GOT3 (cell line): ENCODE data around the gene WDR62.

Source experiments
- DNase-seq: peaks from one replicate; lab custom pipeline; 2025; ENCODE audit warnings: mixed read lengths; lab: John Stamatoyannopoulos, UW

The WDR62 gene

GRCh38 chr19:36079389-36079945 lies 24.8 kb downstream of the WDR62 start:
- no peak for DNase-seq

DNA sequence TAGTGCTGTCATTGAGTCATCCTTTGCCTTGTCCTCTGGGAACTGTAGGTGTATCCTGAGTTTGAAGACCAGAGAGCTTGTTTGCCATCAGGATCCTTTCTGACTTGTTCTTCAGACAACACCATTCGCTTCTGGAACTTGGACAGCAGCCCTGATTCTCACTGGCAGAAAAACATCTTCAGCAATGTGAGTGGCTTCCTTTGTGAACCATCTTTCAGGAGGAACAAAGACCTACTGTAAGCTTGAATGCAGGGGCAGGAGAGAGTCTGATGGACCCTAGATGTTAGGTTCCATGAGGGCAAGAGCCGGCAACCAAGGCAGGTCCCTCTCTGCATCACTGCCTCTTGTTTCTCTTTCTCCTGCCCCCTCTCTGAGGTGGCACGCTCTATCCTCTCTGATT lies 26.7 kb downstream of the WDR62 start:
- no peak for DNase-seq

DNA sequence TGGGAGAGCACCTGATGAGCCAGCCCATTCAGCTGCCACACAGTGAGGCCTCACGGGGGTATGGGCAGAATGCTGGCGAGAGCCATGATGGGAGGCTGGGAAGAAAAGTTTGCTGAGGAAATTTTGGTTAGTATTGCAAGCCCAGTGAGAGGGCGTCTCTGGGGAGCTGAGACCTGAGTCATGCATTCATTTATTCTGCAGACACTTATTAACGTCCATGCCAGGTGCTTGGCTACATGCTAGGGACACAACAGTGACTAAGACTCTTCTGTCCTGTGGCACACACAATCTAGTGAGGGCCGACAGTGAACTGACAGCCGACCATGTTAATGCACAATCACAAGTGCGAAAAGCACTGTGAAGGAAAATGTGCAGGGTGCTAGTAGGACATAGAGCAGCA lies 27.2 kb downstream of the WDR62 start:
- no peak for DNase-seq

DNA sequence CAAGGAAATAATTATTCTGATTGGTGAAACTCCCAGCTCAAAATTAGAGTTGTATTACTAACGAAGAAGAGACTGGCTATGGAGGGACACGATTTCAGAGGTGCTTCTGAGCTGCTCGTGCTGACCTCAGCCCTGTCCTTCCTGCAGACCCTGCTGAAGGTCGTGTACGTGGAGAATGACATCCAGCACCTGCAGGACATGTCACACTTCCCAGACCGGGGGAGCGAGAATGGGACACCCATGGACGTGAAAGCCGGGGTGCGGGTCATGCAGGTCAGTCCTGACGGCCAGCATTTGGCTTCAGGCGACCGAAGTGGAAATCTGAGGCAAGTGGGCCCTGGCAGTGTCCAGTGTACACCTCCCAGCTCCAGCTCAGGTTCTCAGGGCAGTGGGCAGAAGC lies 28.2 kb downstream of the WDR62 start:
- DNase-seq, result no peak

DNA sequence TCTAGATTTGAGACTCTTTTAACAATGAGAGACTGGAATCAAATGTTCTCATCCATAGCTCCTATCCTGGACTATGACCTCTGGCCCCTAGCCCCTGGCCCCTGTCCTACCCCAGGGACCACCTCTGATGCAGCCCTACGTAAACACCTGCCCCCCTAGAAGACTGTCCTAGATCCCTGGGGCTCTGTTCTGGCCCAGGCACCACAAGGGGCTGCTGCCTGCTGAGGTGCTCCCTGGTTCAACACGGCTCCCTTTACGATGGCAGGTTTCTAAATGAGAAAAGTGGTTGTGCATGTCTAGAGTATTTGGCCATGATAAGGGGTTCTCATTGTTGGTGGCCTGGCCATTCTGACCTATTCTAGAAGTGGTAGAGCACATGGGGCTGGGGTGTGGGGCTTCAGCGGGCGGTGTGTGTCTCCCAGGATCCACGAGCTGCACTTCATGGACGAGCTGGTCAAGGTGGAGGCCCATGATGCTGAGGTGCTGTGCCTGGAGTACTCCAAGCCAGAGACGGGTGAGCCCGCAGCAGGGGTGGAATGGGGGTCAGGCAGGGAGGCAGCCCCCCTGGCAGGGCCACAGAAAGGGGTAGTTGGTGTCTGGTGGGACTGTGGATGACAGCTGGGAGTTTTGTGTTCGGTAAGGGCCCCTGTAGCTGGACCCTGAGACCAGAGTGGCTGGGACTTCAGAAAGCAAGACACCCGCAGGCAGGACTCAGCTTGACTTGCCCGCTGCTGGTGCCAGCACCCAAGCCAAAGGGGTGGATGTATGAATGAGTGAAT lies 29.7 kb downstream of the WDR62 start:
- DNase-seq, result no peak

GRCh38 chr19:36086326-36086725 lies 31.6 kb downstream of the WDR62 start:
- DNase-seq, result no peak

DNA sequence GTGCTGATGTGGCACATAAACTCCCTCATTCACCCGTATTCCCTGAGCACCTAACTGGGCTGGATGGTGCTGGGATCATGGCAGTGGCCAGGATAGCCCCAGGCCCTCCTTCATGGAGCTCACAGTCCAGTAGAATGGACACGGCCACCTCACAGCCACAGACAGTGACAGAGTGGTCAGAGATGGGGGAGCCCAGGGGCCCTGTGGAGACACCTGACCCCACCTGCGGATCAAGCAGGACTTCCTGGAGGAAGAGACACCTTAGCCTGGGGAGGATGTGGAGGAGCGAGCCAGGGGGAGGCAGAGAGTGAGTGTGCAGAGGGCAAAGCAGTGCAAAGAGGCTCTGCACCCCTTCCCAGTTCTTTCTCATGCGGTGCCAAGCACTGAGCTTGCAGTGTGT lies 35.1 kb downstream of the WDR62 start:
- no peak for DNase-seq

DNA sequence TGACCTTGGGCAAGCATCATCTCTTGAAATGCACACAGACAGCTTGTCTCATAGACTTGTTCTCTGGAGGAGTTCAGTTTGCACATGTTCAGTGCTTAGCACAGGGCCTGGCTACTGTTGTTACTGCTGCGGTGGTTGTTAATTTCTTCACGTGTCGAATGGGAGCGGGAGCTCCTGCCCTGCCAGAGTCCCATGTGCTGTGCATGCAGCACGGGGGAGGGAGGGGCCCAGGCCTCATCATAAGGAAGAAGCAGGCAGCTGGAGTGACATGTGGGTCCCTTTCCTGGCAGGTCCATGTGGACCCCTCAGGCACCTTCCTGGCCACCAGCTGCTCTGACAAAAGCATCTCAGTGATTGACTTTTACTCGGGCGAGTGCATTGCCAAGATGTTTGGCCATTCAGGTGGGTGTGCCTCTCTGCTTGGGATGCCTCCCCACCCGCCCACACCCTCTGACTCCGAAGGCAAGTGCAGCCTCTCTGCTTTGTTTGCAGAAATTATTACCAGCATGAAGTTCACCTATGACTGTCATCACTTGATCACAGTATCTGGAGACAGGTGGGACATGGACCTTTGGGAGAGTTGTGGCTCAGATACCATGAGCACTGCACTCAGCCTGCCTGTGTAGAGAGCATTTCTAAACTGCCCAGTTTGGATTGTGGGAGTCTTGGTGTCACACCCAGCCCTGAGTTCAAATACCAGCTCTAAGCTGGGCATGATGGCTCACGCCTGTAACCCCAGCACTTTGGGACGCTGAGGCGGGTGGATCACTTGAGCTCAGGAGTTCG lies 36.4 kb downstream of the WDR62 start:
- DNase-seq, result no peak

GRCh38 chr19:36092566-36092965 lies 37.9 kb downstream of the WDR62 start:
- DNase-seq, result no peak

GRCh38 chr19:36093146-36093662 lies 38.5 kb downstream of the WDR62 start:
- DNase-seq, result no peak

DNA sequence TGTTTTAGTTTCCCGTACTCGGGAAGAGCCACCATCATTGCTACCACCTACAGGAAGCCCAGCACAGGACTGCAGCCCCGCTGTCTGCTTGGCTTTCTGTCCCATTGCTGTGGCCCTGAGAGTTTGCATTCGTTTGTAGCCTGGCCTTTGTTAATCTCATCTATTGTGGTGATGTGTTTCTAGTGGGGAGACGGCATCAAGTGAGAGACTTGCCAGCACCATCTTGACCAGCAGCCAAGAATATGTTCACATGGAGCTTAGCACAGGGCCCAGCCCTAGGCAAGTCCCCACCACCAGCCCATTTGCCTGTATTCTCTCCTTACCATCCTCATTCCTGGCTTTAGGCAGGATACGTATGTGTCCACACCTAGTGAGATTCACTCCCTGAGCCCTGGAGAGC lies 39.0 kb downstream of the WDR62 start:
- no peak for DNase-seq

DNA sequence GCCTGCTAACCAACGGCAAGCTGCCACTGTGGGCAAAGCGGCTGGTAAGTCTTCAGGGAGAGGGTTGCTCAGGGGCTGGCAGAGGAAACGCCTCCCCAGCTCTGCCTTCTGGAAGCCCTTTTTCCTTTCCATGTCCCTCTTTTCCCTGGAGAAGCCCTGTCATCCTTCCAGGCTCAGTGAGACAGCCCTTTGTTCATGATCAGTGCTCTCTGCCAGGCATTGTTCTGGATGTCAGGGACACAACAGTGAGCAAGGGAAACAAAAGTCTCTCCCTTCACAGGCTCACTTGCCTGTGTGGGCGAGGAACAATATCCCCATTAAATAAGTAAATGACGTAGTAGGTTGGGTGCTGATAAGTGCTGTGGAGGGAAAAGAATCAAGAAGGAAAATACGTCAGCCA lies 42.3 kb downstream of the WDR62 start:
- no peak for DNase-seq

DNA sequence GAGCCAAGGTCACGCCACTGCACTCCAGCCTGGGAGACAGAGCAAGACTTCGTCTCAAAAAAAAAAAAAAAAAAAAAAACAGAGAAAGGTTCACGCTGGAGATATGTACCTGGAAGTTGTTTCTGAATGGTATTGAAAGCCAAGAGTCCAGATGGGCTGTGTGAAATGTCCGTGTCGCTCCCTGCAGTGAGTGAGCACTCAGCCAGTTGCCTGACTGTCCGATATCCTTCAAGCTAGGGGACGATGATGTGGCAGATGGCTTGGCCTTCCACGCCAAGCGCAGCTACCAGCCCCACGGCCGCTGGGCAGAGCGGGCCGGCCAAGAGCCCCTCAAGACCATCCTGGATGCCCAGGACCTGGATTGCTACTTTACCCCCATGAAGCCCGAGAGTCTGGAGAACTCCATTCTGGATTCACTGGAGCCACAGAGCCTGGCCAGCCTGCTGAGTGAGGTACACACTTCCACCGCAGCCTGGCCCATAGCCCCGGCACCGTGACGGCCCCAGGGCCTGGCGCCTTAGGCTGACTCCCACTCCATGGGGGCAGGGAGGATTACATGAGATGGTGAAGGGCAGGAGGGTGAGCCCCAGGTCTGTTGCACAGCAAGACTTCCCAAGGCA lies 44.6 kb downstream of the WDR62 start:
- DNase-seq, result no peak

GRCh38 chr19:36100476-36100875 lies 45.8 kb downstream of the WDR62 start:
- DNase-seq, result no peak

DNA sequence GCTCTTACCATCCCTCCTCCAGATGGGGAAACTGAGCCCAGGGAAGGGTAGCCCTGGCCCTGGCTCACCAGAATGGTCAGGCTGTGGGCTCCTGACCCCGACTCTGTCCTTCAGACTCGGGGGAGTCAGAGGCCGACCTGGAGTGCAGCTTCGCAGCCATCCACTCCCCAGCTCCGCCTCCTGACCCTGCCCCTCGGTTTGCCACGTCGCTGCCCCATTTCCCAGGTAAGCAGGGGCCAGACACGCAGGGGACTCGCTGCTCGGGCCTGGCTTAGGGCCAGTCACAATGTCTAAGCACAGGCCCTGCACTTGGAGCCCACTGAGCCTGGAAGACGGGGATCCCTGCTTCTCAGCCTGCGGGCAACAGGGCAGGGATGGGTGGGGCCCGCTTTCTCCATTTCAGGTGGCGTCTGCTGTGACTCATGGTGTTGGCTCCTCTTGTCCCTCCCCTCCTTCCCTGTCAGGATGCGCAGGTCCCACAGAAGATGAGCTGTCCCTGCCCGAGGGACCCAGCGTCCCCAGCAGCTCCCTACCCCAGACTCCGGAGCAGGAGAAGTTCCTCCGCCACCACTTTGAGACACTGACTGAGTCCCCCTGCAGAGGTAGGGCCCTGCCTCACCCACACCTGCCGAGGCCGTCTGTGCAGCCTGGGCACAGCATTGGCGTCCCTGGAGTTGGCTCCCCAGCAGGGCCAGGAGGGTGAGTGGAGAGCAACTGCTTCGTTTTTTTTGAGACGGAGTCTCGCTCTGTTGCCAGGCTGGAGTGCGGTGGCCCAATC lies 47.0 kb downstream of the WDR62 start:
- no peak for DNase-seq

DNA sequence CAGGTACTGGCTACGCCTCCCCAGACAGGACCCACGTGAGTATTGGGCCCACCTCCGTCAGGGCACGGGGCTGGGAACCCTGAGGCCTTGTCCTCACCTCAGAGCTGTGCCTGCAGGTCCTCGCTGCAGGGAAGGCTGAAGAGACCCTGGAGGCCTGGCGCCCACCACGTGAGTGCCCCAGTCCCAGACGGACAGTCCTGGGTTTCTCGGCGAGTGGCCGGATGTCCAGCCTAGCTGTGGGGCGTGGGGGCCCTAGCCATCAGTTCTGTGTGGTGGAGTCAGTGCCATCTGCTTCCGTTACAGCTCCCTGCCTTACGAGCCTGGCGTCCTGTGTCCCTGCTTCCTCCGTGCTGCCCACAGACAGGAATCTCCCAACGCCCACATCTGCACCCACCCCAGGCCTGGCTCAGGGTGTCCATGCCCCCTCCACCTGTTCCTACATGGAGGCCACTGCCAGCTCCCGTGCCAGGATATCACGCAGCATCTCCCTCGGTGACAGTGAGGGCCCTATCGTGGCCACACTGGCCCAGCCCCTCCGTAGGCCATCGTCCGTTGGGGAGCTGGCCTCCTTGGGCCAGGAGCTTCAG lies 48.4 kb downstream of the WDR62 start:
- no peak for DNase-seq

DNA sequence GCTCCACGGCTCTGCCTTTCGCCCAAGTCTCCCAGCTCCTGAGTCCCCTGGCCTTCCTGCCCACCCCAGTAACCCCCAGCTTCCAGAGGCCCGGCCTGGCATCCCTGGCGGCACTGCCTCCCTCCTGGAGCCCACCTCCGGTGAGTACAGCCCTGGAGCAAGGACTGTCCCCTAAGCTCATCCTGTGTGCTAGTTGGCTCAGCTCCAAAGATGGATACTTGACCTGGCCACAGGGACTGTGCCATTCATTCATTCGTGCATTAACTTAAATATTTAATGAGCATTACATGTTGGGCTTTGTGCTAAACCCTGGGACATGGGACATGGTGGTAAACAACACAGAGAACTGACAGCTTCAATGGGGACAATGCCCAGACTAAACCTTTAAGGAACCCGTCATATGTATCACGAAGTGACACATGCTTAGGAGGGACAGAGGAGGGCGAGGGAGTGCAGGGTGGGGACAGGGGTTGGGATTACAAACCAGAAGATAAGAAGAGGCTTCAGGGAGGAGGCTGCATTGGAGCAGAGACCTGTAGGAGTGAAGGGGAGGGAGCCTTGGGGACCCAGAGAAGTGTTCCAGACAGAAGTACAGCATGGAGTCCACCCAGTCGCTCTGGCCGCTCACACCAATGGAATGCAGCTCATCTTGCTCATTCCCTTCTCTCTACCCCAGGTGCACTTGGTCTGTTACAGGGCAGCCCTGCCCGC lies 49.3 kb downstream of the WDR62 start:
- no peak for DNase-seq

DNA sequence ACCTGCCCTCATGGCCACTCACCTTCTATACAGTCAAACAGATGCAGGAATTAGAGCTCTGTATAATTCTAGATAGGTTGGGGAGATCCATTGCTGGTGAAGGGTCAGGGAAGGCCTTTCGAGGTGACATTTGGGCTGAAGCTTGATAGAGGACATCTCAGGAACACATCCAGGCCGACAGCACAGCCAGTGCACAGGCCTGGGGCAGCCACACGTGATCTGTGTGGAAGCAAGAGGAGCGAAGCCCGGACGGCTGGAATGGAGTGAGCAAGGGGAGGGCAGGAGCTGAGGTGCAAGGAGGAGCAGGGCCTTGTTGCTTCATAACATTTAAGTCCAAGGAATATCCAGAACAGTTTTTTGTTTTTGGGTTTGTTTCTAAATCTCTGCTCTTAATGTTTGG lies 51.7 kb downstream of the WDR62 start:
- no peak for DNase-seq

DNA sequence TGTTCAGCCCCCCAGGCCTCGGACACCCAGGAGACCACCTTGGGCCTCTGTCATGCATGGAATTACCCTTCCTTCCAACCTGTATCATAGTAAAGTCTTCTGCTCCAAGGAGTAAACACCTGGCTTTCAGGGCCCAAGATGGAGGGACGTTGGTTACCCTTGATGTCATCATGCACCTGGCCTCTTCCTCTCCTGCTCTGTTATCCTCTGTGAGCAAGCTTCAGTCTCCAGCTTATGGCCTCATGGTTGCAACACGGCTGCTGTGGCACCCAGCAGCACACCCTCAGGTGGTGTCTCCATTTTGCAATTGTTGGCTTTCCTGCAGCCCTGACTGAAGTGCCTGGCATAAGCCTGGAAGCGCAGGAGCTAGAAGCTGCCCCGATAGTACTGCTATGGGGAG lies 52.3 kb downstream of the WDR62 start:
- DNase-seq, result no peak

- no peak for DNase-seq
Measured at GRCh38 chr19:36108684-36109083, 54.0 kb downstream of the WDR62 start.
